ENCODE data around the gene ZNF423.

The ZNF423 gene

DNA sequence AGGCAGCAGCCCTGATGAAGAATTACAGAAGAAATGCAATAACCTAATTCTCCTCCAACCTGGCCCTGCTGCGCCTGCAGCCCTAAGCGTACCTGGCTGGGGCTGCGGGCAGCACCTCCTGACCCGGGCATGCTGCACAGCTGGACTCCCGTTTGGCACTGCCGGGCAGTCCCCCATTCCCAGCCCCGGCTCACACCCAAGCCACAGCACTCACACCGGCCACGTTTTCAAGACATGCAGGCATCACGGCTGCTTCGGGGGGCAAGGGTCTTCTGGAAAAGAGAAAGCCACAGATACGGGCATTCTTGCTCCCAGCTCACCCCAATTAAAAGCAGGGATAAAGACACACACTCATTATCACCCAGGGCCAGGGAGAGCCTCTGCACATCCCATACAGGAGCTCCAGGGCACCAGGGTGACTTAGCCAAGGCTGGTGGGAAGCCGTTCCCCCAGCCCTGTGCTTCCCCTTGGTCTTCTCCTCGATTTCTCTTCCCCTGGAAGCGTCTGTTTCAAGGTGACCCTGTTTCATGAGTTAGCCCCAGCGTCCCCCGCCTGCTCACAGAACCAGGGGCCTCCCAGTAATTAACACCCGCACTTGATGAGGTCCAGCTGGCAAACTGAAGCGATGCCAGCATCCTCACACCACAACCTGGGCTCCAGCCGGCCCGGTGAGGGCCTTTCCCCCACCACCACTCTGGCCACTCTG lies 265.6 kb downstream of the ZNF423 start:
- H3K9me3 ChIP-seq (ENCODE audit: low read length), result no peaks in the 10 kb centered on the region
- no peaks in the 10 kb centered on the region; the same call in 1 of the 2 replicates for H3K27me3 ChIP-seq (ENCODE audit: insufficient read depth, low read length)

DNA sequence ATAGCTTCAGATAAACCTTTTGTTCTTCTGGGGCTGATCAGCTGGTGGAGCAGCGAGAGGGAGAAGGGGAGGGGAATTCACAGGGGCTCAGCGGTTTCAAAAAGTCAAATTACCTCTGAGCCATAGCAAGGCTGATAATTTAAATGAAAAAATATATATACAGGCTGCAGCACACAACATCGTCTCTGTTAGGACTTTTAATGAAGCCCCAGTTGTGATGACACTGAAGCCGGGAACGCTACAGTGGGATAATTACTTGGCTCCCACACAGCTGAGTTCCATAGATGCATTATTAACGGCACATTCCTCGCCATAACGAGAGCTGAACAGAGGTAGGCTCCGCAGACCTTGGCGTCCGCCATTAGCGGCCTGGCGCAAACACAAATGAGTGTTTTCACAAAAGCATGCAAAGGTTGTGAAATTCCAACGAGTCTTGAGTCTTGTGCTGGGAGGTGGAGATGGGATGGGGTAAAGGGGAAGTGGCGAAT lies 266.3 kb downstream of the ZNF423 start:
- Histone ChIP-seq H2AFZ (ENCODE audit: low read length) (no peak overlapping the region), H3K36me3 (ENCODE audit: insufficient read depth, low read length) (no peaks in the 10 kb centered on the region), H3K9me3 (ENCODE audit: low read length) (no peaks in the 10 kb centered on the region), H3F3A (ENCODE audit: insufficient read depth, low read length) (no peaks in the 10 kb centered on the region), H3K9me2 (ENCODE audit: low read depth, low read length) (no peaks in the 10 kb centered on the region), H3K79me2 (ENCODE audit: insufficient read depth, low read length) (no peaks in the 10 kb centered on the region), H3K4me2 (ENCODE audit: low read length) (no peak overlapping the region), H3K27ac (ENCODE audit: low read depth, low read length, poor library complexity, severe bottlenecking) (no peak overlapping the region), H3K4me3 (ENCODE audit: low read depth, low read length, poor library complexity, severe bottlenecking) (no peak overlapping the region), H3K9ac (ENCODE audit: low read length) (no peak overlapping the region), H3K4me1 (ENCODE audit: insufficient read depth, low read length, severe bottlenecking) (no peaks in the 10 kb centered on the region), H3K27me3 (ENCODE audit: insufficient read depth, low read length) (no peaks in the 10 kb centered on the region; the same call in 1 of the 2 replicates), H4K20me1 (ENCODE audit: insufficient read depth, low read length) (no peaks in the 10 kb centered on the region)
- TF ChIP-seq, protein P1, sequence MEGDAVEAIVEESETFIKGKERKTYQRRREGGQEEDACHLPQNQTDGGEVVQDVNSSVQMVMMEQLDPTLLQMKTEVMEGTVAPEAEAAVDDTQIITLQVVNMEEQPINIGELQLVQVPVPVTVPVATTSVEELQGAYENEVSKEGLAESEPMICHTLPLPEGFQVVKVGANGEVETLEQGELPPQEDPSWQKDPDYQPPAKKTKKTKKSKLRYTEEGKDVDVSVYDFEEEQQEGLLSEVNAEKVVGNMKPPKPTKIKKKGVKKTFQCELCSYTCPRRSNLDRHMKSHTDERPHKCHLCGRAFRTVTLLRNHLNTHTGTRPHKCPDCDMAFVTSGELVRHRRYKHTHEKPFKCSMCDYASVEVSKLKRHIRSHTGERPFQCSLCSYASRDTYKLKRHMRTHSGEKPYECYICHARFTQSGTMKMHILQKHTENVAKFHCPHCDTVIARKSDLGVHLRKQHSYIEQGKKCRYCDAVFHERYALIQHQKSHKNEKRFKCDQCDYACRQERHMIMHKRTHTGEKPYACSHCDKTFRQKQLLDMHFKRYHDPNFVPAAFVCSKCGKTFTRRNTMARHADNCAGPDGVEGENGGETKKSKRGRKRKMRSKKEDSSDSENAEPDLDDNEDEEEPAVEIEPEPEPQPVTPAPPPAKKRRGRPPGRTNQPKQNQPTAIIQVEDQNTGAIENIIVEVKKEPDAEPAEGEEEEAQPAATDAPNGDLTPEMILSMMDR (IDR thresholded peaks at IDR 0.05; ENCODE audit: low read length), result no peak
- TF ChIP-seq EZH2 (IDR thresholded peaks at IDR 0.05; ENCODE audit: borderline replicate concordance, low read length), result no peak

More for the DNA sequence above, 265.6 kb downstream of the ZNF423 start:
- Histone ChIP-seq H3K9ac (ENCODE audit: low read length) (no peak overlapping the region), H3K4me2 (ENCODE audit: low read length) (no peak overlapping the region), H3K36me3 (ENCODE audit: insufficient read depth, low read length) (no peaks in the 10 kb centered on the region), H3K4me3 (ENCODE audit: low read depth, low read length, poor library complexity, severe bottlenecking) (no peak overlapping the region), H3F3A (ENCODE audit: insufficient read depth, low read length) (no peaks in the 10 kb centered on the region), H3K4me1 (ENCODE audit: insufficient read depth, low read length, severe bottlenecking) (no peaks in the 10 kb centered on the region), H3K9me2 (ENCODE audit: low read depth, low read length) (no peaks in the 10 kb centered on the region), H2AFZ (ENCODE audit: low read length) (no peak overlapping the region), H3K79me2 (ENCODE audit: insufficient read depth, low read length) (no peaks in the 10 kb centered on the region), H3K27ac (ENCODE audit: low read depth, low read length, poor library complexity, severe bottlenecking) (no peak overlapping the region), H4K20me1 (ENCODE audit: insufficient read depth, low read length) (no peaks in the 10 kb centered on the region)
- TF ChIP-seq, protein P1 (IDR thresholded peaks at IDR 0.05; ENCODE audit: low read length), result no peak
- no peak for TF ChIP-seq EZH2 (IDR thresholded peaks at IDR 0.05; ENCODE audit: borderline replicate concordance, low read length)

DNA sequence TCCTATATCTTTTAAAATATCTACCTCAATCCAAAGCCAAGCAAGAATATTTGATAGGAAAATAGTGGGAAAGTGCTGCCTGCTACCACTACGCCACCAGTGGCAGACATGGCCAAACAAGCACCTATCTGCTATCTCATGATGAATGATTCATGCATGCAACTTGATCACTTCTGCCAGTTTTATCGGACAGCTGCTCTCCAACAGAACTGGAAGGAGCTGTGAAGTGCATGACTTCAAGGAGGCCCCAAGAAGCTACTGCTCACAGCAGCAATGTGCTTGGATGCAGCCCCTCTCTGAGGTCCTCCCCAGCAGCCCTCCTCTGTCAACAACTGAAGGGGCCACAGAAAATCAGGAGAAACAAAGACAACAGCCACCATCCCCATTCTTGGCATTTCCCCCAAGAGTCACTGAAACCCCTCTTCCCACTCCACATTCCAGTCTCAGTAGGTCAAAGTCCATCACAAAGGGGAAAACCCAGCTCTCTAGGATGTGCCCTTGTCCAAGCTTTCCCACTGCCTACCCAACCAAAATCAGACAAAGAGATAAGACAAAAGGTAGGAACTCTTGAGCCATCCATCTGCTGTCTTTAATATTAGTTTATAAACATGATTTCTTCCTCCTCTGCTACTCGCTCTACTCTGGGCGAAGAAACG lies 267.1 kb downstream of the ZNF423 start:
- no peaks in the 10 kb centered on the region for H3K9me2 ChIP-seq (ENCODE audit: low read depth, low read length)
- no peaks in the 10 kb centered on the region for H3K9me3 ChIP-seq (ENCODE audit: low read length)
- no peaks in the 10 kb centered on the region for H3K4me1 ChIP-seq (ENCODE audit: insufficient read depth, low read length, severe bottlenecking)
- no peak overlapping the region for H3K4me3 ChIP-seq (ENCODE audit: low read depth, low read length, poor library complexity, severe bottlenecking)
- H3K36me3 ChIP-seq (ENCODE audit: insufficient read depth, low read length), result no peaks in the 10 kb centered on the region
- no peaks in the 10 kb centered on the region; the same call in 1 of the 2 replicates for H3K27me3 ChIP-seq (ENCODE audit: insufficient read depth, low read length)
- no peak overlapping the region for H3K9ac ChIP-seq (ENCODE audit: low read length)
- H3K4me2 ChIP-seq (ENCODE audit: low read length), result no peak overlapping the region
- H4K20me1 ChIP-seq (ENCODE audit: insufficient read depth, low read length), result no peaks in the 10 kb centered on the region
- H3K27ac ChIP-seq (ENCODE audit: low read depth, low read length, poor library complexity, severe bottlenecking), result no peak overlapping the region
- TF ChIP-seq EZH2 (IDR thresholded peaks at IDR 0.05; ENCODE audit: borderline replicate concordance, low read length), result no peak
- TF ChIP-seq, protein P1 (IDR thresholded peaks at IDR 0.05; ENCODE audit: low read length), result no peak
- H3K79me2 ChIP-seq (ENCODE audit: insufficient read depth, low read length), result no peaks in the 10 kb centered on the region
- no peak overlapping the region for H2AFZ ChIP-seq (ENCODE audit: low read length)
- no peaks in the 10 kb centered on the region for H3F3A ChIP-seq (ENCODE audit: insufficient read depth, low read length)
